SK-N-SH (cell line): ENCODE data around the gene NHS.

ENCODE experiments used
- EP300 ChIP-seq, 2 experiments: IDR thresholded peaks; 2 replicates each; pipeline versions ENCODE4 v1.4.0 to v1.6.1; 2012; ENCODE audit warnings: borderline replicate concordance in 1 of 2, low read depth in 1 of 2, low read length in 1 of 2
- EZH2phosphoT487 ChIP-seq: fragments of 200-600 bp; sonication (generic); IDR thresholded peaks from 2 replicates; pipeline ENCODE4 v1.6.1; 2017; ENCODE audit warnings: low read depth, mixed run types, mild to moderate bottlenecking, antibody characterized with exemption, moderate library complexity, borderline replicate concordance
- NRF1 ChIP-seq: IDR thresholded peaks from 2 replicates; pipeline ENCODE4 v1.6.1; 2012; ENCODE audit warnings: low read depth, mild to moderate bottlenecking, low read length
- POLR2AphosphoS5 ChIP-seq: IDR thresholded peaks from 2 replicates; pipeline ENCODE4 v1.6.1; 2012; ENCODE audit warnings: low read depth, low read length
- RAD21 ChIP-seq: IDR thresholded peaks from 2 replicates; pipeline ENCODE4 v1.6.1; 2012; ENCODE audit warnings: mild to moderate bottlenecking, low read length
- TF ChIP-seq, protein P1 (sequence below): fragments of 200-600 bp; sonication (generic); IDR thresholded peaks from 2 replicates; pipeline ENCODE4 v1.6.1; 2017; ENCODE audit warnings: antibody characterized with exemption, mild to moderate bottlenecking, moderate library complexity

DNA sequence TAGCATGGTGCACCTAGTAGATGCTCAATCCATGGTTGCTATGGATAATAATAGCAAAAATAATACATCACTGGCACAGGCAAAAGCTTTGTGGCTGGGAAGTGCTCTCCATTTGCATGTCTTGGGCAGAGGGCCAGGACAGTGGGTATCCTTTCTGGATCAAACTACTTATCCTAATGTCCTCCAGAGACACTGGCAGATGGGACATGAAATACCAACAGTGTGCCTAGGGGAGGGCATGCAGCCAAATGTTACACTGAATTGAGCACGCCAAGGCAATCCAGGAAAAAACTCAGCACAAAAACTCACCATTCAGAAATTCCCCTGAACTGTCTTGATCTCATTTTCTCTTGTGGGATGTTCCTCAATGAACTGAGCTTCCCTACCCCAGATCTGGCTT, 263.7 kb downstream of the NHS start:
- TF ChIP-seq RAD21 (no peak), POLR2AphosphoS5 (no peak), EP300 (IDR thresholded peaks at IDR 0.05; ENCODE audit: borderline replicate concordance in 1 of 2, low read depth in 1 of 2, low read length in 1 of 2) (no peak), EZH2phosphoT487 (no peak), NRF1 (no peak)
- TF ChIP-seq, protein P1, sequence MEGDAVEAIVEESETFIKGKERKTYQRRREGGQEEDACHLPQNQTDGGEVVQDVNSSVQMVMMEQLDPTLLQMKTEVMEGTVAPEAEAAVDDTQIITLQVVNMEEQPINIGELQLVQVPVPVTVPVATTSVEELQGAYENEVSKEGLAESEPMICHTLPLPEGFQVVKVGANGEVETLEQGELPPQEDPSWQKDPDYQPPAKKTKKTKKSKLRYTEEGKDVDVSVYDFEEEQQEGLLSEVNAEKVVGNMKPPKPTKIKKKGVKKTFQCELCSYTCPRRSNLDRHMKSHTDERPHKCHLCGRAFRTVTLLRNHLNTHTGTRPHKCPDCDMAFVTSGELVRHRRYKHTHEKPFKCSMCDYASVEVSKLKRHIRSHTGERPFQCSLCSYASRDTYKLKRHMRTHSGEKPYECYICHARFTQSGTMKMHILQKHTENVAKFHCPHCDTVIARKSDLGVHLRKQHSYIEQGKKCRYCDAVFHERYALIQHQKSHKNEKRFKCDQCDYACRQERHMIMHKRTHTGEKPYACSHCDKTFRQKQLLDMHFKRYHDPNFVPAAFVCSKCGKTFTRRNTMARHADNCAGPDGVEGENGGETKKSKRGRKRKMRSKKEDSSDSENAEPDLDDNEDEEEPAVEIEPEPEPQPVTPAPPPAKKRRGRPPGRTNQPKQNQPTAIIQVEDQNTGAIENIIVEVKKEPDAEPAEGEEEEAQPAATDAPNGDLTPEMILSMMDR: no peak
